ENCODE results near the gene FUNDC2. TPM values are rescaled to one million over a fixed set of nuclear protein-coding genes. Genes with fewer than 3 reads are reported as not detected.

The FUNDC2 gene
- total RNA-seq, 1 donor, result 47.4 TPM

GRCh38 chrX:155065035-155065734 is 38.5 kb downstream of the FUNDC2 start:
- DNase-seq (ENCODE audit: insufficient read length, low spot score, missing footprints), result no peak
- H2AFZ ChIP-seq (ENCODE audit: low read length), result no peak overlapping the region
- TF ChIP-seq CTCF (IDR thresholded peaks at IDR 0.05; ENCODE audit: extremely low read depth, low read depth, low read length), result no peak
- H3K79me2 ChIP-seq (ENCODE audit: insufficient read depth, low read length), result peaks cover 31% of the 10 kb centered on the region
- H3K4me3 ChIP-seq (ENCODE audit: insufficient read depth, low read length), result peak overlapping the region; percentile 18
- H3K27ac ChIP-seq (ENCODE audit: low read depth, low read length), result no peak overlapping the region
- H4K20me1 ChIP-seq (ENCODE audit: insufficient read depth, low read length), result no peaks in the 10 kb centered on the region
- no peaks in the 10 kb centered on the region for H3K36me3 ChIP-seq (ENCODE audit: insufficient read depth, low read length)
- H3K27me3 ChIP-seq (ENCODE audit: insufficient read depth, low read length), result no peaks in the 10 kb centered on the region
- peak overlapping the region; percentile 55 for H3K4me2 ChIP-seq (ENCODE audit: insufficient read depth, low read length)
- H3K4me1 ChIP-seq (ENCODE audit: insufficient read depth, low read length), result peaks cover 29% of the 10 kb centered on the region
- no peaks in the 10 kb centered on the region for H3K9me3 ChIP-seq (ENCODE audit: low read depth, low read length)

- TF ChIP-seq CTCF (IDR thresholded peaks at IDR 0.05; ENCODE audit: extremely low read depth, low read depth, low read length), result no peak
- Histone ChIP-seq H4K20me1 (ENCODE audit: insufficient read depth, low read length) (no peaks in the 10 kb centered on the region), H3K27ac (ENCODE audit: low read depth, low read length) (peak overlapping the region; percentile 23), H3K4me1 (ENCODE audit: insufficient read depth, low read length) (peaks cover 29% of the 10 kb centered on the region), H3K27me3 (ENCODE audit: insufficient read depth, low read length) (no peaks in the 10 kb centered on the region), H3K4me3 (ENCODE audit: insufficient read depth, low read length) (no peak overlapping the region), H2AFZ (ENCODE audit: low read length) (no peak overlapping the region), H3K9me3 (ENCODE audit: low read depth, low read length) (no peaks in the 10 kb centered on the region), H3K79me2 (ENCODE audit: insufficient read depth, low read length) (peaks cover 43% of the 10 kb centered on the region), H3K36me3 (ENCODE audit: insufficient read depth, low read length) (peaks cover under 1% of the 10 kb centered on the region), H3K4me2 (ENCODE audit: insufficient read depth, low read length) (no peak overlapping the region)
- DNase-seq (ENCODE audit: insufficient read length, low spot score, missing footprints), result peak; percentile 88
These were observed 41.5 kb downstream of the FUNDC2 start for GRCh38 chrX:155068165-155068564.

- no peak for DNase-seq (ENCODE audit: insufficient read length, low spot score, missing footprints)
- Histone ChIP-seq H4K20me1 (ENCODE audit: insufficient read depth, low read length) (no peaks in the 10 kb centered on the region), H3K79me2 (ENCODE audit: insufficient read depth, low read length) (peaks cover 43% of the 10 kb centered on the region), H3K27me3 (ENCODE audit: insufficient read depth, low read length) (no peaks in the 10 kb centered on the region), H3K27ac (ENCODE audit: low read depth, low read length) (peak overlapping the region; percentile 73), H3K36me3 (ENCODE audit: insufficient read depth, low read length) (peaks cover 6% of the 10 kb centered on the region), H3K4me3 (ENCODE audit: insufficient read depth, low read length) (peak overlapping the region; percentile 73), H3K4me2 (ENCODE audit: insufficient read depth, low read length) (peak overlapping the region; percentile 87), H2AFZ (ENCODE audit: low read length) (no peak overlapping the region), H3K4me1 (ENCODE audit: insufficient read depth, low read length) (peaks cover 29% of the 10 kb centered on the region), H3K9me3 (ENCODE audit: low read depth, low read length) (no peaks in the 10 kb centered on the region)
- TF ChIP-seq CTCF (IDR thresholded peaks at IDR 0.05; ENCODE audit: extremely low read depth, low read depth, low read length), result no peak
These were observed 42.8 kb downstream of the FUNDC2 start for GRCh38 chrX:155069414-155069813.

- H3K27ac ChIP-seq (ENCODE audit: low read depth, low read length), result peak overlapping the region; percentile 73
- no peak for TF ChIP-seq CTCF (IDR thresholded peaks at IDR 0.05; ENCODE audit: extremely low read depth, low read depth, low read length)
- H3K4me2 ChIP-seq (ENCODE audit: insufficient read depth, low read length), result peak overlapping the region; percentile 87
- H4K20me1 ChIP-seq (ENCODE audit: insufficient read depth, low read length), result no peaks in the 10 kb centered on the region
- H2AFZ ChIP-seq (ENCODE audit: low read length), result peak overlapping the region; percentile 48
- H3K36me3 ChIP-seq (ENCODE audit: insufficient read depth, low read length), result peaks cover 6% of the 10 kb centered on the region
- H3K27me3 ChIP-seq (ENCODE audit: insufficient read depth, low read length), result no peaks in the 10 kb centered on the region
- H3K79me2 ChIP-seq (ENCODE audit: insufficient read depth, low read length), result peaks cover 43% of the 10 kb centered on the region
- DNase-seq (ENCODE audit: insufficient read length, low spot score, missing footprints), result no peak
- H3K4me3 ChIP-seq (ENCODE audit: insufficient read depth, low read length), result peak overlapping the region; percentile 73
- no peaks in the 10 kb centered on the region for H3K9me3 ChIP-seq (ENCODE audit: low read depth, low read length)
- H3K4me1 ChIP-seq (ENCODE audit: insufficient read depth, low read length), result peaks cover 23% of the 10 kb centered on the region
These were observed 43.4 kb downstream of the FUNDC2 start for GRCh38 chrX:155070038-155070437.
